HuH-7.5 (cell line): Measurements from ENCODE around the gene ADAMTSL2.

Experiments used
- DNase-seq: peaks from one replicate; pipeline ENCODE4 v3.0.0; 2011; ENCODE audit warnings: low spot score

ADAMTSL2 gene

GRCh38 chr9:133535306-133535877 is 888 bp downstream of the ADAMTSL2 start:
- no peak for DNase-seq

GRCh38 chr9:133536080-133536479 is 1.6 kb downstream of the ADAMTSL2 start:
- no peak for DNase-seq

GRCh38 chr9:133536536-133536935 is 2.0 kb downstream of the ADAMTSL2 start:
- DNase-seq: no peak

- DNase-seq: no peak
Measured at GRCh38 chr9:133537257-133537656, 2.8 kb downstream of the ADAMTSL2 start.

- no peak for DNase-seq
Measured at GRCh38 chr9:133538176-133538575, 3.7 kb downstream of the ADAMTSL2 start.

GRCh38 chr9:133538851-133539833 is 4.6 kb downstream of the ADAMTSL2 start:
- no peak for DNase-seq

GRCh38 chr9:133539991-133540697 is 5.6 kb downstream of the ADAMTSL2 start:
- no peak for DNase-seq

- no peak for DNase-seq
Measured at GRCh38 chr9:133540698-133541025, 6.2 kb downstream of the ADAMTSL2 start.

- no peak for DNase-seq
Measured at GRCh38 chr9:133542002-133542401, 7.5 kb downstream of the ADAMTSL2 start.

GRCh38 chr9:133543772-133544467 is 9.4 kb downstream of the ADAMTSL2 start:
- no peak for DNase-seq

- no peak for DNase-seq
Measured at GRCh38 chr9:133545494-133546286, 11.2 kb downstream of the ADAMTSL2 start.

GRCh38 chr9:133546287-133546680 is 11.8 kb downstream of the ADAMTSL2 start:
- DNase-seq: no peak

- no peak for DNase-seq
Measured at GRCh38 chr9:133547116-133547515, 12.6 kb downstream of the ADAMTSL2 start.

- DNase-seq: no peak
Measured at GRCh38 chr9:133551446-133551845, 16.9 kb downstream of the ADAMTSL2 start.

GRCh38 chr9:133552236-133552635 is 17.7 kb downstream of the ADAMTSL2 start:
- no peak for DNase-seq

GRCh38 chr9:133553123-133553522 is 18.6 kb downstream of the ADAMTSL2 start:
- DNase-seq: no peak

GRCh38 chr9:133553973-133554713 is 19.6 kb downstream of the ADAMTSL2 start:
- DNase-seq: no peak

GRCh38 chr9:133554729-133555128 is 20.2 kb downstream of the ADAMTSL2 start:
- DNase-seq: no peak

- no peak for DNase-seq
Measured at GRCh38 chr9:133556354-133556753, 21.9 kb downstream of the ADAMTSL2 start.

GRCh38 chr9:133557581-133557980 is 23.1 kb downstream of the ADAMTSL2 start:
- DNase-seq: no peak
